Right kidney (tissue), 1 donor: ENCODE results near the gene FAM118B.
"Not testable (repeated sequence)": the region's sequence is repeated elsewhere in the genome, so short reads cannot be mapped to it uniquely, and the experiment has no call there.

Experiments
- DNase-seq: peaks from one replicate; pipeline ENCODE4 v3.0.0-alpha.2; 2016

FAM118B gene

DNA sequence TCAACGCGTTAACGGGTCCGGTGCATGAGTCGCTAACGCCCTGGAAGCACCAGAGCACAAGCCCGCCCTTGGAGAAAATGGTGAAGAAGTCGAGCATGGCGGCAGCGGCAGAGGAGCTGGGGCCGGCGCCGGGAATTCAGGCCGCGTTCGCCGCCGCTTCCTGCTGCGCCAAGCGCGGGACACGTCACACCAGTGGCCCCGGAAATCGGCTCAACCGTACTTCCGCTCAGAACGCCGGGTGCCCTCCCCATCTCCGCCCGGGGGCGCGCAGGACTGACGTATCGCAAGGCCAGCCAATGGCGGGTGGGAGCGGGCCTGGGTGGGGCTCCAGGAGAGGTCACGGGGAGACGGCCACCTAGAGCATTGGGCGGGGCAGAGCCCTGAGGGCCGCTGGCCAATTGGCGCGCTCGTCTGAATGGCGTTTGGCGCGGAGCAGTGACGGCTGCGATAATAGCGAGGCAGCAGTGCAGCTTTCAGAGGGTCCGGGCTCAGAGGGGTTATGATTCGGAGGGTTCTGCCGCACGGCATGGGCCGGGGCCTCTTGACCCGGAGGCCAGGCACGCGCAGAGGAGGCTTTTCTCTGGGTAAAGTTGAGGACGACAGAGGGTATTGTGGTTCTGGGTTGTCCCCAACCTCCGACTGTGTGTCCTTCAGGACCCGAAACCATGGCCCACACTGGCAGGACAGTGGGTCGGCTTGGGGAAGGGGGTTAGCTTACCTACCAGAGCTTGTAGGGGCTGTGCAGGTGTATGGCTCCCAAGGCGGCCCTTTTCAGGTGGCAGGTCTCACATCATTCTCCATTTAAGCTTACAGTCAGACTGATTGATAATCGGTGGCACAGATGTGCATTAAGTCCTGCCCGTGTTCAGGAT, 57.4 kb downstream of the FAM118B start, which contains the start of the genes FOXRED1 and SRPRA:
Gene FOXRED1, plus strand, starts transcription at position 447 of the 872 bp plus-strand sequence. Its CDS starts 53 bp downstream, at position 500.
Gene SRPRA, minus strand, starts transcription at position 188 of the 872 bp plus-strand sequence. Its CDS starts 91 bp downstream, at position 97.
- peak; percentile 88 for DNase-seq

DNA sequence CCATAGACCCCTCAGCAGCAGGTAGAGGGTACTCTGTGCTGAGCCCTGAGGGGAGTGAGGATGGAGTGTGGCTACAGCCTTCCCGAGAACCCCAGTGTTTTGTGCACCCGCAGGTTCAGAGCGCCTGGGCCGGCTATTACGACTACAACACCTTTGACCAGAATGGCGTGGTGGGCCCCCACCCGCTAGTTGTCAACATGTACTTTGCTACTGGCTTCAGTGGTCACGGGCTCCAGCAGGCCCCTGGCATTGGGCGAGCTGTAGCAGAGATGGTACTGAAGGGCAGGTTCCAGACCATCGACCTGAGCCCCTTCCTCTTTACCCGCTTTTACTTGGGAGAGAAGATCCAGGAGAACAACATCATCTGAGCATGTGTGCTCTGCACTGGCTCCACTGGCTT, 65.7 kb downstream of the FAM118B start:
- no peak for DNase-seq

DNA sequence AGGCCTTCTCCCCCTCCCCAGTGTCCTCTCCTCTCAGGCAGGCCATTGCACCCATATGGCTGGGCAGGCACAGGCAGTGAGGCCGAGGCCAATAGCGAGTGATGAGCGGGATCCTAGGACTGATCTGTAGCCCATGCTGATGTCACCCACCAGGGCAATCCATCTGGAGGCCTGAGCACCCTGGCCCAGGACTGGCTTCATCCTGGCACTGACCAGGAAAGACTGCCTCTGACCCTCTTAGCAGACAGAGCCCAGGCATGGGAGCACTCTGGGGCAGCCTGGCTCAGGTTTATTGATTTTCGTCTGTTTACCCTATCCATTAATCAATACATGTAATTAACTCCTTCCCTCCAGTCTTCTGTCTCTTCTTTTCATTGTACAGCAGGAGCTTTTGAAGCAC, 66.2 kb downstream of the FAM118B start:
- no peak for DNase-seq

DNA sequence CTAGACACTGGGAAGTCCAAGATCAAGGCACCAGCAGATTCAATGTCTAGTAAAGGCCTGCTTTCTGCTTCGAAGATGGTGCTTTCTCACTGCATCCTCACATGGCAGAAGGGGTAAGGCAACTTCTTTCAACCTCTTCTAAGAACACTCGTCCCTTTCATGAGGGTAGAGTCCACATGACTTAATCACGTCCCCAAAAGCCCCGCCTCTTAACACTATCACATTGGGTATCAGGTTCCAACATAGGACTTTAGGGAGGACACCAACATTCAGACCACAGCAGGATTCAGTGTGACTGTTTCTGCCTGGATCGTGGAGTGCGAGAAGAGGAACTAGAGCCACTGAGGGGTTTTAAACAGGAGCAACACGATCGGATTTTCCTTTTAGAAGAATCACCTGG, 67.6 kb downstream of the FAM118B start:
- no peak for DNase-seq

DNA sequence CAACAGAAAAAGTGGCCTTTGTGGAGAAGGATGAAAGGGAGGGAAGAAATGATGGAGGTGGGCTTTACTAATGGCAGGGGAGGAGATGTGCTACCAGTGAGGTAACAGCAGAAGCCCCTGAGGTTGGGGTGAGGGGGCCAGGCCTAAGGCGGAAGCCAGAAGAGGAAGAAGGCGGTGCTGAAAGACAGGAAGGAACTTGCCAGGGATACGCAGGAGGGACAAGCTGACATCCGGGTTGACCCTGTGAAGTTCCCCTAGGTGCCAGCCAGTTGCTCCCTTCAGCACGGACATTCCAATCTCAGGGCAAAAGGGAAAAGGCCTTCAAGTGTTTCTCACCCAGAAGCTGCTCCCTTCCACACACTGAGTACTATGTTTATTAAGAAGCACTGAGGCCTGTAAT, 69.0 kb downstream of the FAM118B start:
- no peak for DNase-seq

DNA sequence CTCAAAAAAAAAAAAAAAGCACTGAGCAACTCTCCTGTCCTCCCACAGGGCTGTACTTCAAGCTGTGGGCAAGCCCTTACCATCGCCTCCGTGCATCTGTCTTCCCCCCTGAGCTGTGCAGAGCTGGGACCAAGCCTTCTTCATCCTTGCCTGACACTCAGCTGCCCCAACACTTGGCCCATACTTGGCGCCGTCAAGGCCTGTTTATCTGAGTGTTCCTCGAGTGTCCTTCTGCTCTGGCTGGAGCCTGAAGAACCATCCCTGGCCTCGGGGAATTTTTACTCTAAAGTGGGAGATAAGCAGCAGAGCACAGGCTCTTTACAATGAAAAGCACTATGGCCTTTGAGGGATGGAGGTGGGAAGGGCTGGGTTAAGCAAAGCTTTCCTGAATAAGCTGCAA, 69.7 kb downstream of the FAM118B start:
- no peak for DNase-seq

DNA sequence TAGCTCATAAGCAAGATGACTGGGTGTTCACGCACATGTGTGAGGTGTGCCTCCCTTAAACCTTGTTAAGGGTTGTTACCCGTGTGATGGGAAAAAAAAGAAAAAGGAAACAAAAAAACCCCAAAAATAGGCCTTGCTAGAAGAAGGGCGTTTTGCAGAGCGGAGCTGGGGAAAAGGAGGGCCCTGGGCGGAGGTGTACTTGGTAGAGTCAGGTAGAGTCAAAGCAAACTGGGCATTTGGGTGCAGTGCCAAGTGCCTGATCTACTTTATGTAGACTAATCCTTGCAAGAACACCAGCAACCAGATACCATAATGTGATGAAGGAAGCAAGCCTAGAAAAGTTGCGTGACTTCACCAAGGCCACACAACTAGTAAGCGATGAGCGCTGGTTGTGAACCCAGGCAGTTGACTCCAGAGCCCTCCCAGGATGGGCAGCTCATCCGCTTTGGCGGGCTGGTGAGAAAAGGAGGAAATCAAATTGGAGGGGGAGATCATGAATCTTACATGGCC, 70.1 kb downstream of the FAM118B start:
- DNase-seq, result no peak

DNA sequence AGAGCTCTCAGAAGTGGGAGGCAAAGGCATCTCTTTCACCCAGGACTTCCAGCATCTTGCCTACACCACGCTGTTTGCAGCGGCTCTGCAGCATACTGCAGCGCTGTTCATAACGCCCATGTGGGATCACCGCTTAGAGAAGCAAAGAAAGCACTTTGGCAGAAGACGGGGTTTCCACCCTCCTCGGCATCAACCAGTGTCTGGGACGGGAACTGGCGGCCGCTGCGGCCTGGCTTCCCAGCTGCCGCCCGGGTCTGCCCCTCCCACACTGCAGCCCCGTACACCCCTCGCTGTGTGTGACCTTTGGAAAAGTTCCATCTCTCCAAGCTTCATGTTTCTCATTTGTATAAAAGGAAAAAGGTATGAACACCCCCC, 70.8 kb downstream of the FAM118B start:
- no peak for DNase-seq

DNA sequence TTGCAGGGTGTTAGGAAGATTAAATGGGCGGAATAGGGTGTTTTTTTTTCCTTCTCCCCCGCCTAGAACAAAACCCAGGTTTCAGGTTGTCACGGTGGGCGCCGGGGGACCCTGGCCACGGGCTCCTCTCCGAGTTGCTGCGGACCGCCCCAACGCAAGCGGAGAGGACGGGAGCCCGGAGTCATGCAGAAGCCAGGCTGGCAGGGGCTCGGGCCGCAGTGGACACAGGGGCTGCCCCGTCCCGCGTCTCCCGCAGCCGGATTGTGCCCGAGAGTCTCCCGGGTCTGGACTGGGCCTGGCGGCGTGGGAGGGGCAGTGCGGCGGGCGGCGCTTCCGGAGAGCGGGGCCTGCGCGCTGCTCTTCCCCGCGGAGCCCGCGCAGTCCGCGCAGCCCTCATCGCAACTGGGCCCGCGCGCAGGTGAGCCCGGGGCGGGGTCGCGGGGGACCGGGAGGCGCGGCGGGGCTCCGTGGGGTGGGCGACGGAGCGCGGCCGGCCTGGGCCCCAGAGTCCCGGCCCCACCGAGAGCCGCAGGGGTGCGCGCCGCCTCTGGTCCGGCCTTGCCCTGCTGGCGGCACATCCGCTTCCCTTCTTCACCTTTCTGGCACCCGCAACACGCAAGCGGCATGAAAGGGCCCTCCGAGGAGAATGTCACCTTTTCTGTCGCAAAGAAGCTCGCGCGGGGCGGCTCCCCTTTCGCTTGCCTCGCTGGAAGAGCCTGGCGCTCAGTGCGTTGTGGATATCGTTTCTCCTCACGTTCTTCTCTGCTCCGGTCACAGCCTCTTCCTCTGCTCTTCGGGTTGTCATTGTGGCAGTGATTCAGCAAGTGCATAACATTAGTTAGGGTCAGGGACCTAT, 71.4 kb downstream of the FAM118B start, which contains the start of gene TIRAP:
Gene TIRAP, plus strand, starts transcription at position 358 of the 856 bp plus-strand sequence. CDS start 7,802 bp downstream, outside the sequence.
- peak; percentile 90 for DNase-seq

DNA sequence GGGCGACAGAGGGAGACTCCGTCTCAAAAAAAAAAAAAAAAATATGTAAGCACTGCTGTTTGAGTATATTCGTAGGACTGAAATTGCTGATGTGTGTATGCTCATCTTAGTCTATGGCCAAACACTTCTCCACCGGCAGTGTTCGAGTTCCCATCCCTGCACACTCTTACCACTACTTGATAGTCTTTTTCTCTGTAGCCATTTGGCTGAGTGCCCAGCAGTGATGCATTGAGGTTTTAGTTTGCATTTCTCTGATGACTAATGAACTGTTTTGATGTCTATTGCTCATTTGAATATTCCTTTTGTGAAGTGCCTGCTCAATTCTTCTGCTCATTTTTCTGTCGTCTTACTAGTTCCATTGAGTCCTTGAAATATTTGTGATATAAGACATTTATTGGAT, 73.2 kb downstream of the FAM118B start:
- DNase-seq, result no peak

DNA sequence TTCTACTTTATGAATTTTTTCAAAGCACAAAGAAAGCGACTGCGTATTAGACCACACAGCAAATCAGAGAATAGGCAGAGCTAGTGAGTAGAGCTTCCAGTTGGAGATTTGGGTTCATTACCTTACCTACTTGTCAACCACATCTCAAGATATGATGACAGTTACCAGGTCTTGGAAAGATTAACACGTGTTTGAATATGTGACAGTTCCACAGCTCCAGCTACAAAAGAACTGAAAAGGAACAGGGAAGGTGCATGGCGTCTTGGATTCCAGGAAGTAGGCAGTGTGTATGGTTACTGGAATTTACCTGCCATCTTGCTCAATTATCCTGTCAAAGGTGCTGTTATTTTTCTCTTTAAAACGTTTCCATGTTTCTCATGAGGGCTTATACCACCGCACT, 76.7 kb downstream of the FAM118B start:
- no peak for DNase-seq

DNA sequence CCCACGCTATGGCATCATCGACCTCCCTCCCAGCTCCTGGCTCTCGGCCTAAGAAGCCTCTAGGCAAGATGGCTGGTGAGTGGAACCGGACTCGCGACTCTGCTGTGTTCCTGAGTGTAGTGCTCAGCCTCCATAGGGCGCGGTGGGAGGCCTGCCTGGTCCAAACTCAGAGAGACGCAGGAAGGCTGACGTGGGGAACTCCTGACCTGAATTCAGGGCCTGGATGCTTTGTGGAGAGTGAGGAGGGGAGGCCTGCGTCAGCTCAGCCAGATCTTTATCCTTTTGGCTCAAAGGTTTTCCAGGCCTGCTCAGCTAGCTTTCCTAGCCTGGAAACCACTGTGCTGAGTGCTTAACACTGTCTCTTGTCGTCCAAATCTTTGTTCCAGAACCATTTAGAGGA, 79.3 kb downstream of the FAM118B start:
- DNase-seq, result no peak

DNA sequence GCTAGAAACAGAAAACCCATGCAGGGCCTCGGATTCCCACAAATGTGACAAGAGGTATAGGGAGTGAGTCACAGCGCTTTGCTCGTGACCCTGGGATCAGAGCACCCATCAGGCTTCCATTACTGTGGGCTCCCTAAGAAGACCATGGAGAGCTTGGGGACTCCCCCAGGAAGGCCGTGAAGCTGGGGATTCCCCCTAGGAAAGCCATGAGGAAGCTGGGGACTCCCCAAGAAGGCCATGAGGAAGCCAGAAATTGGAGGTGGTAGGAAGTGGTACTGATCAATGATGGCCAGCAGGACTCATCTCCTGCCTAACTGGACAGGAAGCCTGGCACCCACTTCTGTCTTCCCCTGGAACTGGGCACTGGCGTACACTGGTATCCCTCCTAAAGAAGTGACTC, 82.1 kb downstream of the FAM118B start:
- no peak for DNase-seq

DNA sequence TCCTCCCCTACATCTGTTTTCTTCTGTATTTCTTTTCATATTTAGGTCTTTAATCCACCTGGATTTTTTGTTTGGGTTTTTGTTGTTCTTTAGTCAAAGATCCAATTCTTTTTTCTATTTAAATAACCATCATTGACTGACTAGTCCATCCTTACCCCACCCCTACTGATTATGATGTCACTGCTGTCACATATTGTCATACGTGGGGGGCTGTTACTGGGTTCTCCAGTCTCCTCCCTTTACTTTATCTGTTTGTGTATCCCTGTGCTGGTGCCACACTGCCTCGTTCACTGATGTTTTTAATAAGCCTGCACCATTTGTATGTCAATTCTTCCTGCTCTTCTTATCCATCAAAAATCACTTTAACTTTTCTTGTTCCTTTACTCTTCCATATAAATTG, 85.4 kb downstream of the FAM118B start:
- DNase-seq, result no peak

DNA sequence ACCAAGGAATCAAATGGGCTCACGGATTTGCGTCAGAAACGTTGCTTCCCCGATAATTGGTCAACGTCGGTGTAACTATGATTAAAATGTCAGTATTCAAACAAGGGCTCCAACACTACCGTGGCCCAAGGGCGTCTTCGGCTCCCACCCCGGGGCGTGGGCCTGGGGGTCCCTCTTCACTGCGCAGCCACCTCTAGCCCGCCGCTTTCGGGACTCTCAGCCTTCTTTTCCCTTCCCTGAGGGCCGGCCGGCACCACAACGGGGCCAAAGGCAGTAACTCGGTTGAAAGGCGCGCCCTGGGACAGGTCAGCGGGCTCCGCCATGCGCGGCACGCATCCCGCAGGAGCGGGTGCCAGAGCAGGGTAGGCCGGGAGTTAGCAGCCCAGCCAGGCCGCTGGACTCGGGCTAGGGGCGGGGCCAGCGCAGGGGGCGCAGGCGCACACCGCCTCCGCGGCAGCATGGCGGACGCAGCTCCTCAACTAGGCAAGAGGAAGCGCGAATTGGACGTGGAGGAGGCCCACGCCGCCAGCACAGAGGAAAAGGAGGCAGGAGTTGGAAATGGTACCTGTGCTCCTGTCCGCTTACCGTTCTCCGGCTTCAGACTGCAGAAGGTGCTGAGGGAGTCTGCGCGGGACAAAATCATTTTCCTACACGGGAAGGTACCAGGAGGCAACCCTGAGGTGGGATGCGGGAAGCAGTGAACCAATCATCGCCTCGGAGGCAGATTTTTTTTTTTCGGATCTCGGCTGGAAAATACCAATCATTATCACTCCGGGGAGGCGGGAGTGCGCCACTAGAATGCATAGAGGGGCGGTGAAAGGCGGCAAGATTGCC, 92.3 kb downstream of the FAM118B start, which contains the start of gene DCPS:
Gene DCPS, plus strand, starts transcription at position 438 of the 834 bp plus-strand sequence. Its CDS starts 21 bp downstream, at position 459.
- DNase-seq, result peak; percentile 98

DNA sequence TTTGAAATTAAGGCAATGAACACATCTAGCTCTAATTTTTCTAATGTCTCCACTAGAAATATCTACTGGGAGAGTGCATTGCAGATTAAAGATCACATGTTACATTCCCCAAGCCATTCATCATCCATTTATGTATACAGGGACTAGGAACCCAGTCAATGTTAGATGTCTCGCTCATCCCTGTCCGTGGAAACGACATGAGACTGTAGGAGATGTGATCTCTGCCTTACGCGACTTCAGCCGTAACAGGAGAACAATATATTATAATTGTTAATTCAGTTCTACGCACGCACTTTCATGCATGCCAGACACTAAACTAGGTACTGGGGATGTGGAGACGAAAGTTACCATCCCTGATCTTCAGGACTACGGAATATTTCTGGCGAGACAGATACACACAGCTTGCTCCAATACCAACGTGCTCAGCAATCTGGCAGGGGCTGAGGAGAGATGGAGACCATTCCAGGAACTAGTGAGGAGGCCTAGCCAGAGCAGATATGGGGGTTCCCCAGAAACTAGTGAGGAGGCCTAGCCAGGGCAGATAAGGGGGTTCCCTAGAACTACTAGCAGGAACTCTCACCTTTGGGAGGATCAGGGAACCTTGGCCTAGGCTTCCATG, 93.0 kb downstream of the FAM118B start:
- DNase-seq, result no peak

DNA sequence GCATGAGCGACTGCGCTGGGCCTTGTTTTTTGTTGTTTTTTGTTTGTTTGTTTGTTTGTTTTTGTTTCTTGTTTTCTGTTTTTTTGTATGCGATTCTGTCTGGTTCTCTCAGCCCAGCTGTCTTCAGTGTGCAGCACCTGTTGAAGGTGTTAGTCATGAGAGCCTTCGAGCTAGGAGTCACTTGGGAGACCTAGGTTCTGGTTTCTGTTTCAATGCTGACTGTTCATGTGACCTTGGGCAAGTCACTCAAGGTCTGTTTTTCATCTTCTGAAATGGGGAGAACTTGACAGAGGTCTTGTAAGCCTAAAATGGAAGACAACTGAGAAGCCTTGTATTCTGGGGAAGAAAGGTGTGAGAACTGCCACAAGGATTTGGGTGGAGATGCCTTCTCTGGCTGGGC, 94.1 kb downstream of the FAM118B start:
- DNase-seq, result no peak

DNA sequence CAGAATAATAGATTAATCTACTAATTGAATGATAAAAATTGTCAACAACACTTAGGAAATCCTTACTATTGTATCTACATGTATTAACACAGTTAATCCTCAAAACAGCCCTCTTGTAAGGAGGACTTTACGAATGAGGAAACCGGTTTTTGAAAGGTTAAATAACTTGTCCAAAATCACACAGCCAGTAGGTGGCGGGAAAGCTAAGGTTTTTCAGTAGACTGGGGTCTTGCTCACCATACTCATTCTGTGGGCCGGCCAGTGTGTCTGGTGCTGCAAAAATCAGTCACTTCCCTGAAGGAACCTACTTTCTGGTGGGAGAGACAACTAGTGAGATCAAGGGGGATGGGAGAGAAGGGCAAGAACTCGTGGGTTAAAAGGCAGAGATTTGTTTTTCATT, 96.1 kb downstream of the FAM118B start:
- DNase-seq, result no peak

DNA sequence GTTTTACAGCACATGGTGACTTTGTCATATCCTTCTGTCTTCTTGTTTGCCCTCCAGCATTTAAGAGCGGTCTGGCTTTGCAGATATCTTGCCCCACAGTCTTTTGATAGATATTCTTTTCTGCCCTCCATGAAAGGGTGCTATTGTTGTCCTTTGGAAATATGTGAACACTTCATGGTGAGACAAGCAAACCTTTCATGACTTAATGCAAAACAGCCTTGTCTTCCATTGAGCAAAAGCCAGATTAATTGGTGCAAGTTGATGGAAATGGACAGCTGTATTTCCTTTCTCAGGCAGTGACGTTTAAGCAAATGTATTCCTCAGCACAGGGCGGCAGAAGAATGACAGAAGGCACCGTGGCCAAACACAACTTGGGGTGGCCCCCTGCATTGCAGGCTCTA, 96.7 kb downstream of the FAM118B start:
- no peak for DNase-seq

DNA sequence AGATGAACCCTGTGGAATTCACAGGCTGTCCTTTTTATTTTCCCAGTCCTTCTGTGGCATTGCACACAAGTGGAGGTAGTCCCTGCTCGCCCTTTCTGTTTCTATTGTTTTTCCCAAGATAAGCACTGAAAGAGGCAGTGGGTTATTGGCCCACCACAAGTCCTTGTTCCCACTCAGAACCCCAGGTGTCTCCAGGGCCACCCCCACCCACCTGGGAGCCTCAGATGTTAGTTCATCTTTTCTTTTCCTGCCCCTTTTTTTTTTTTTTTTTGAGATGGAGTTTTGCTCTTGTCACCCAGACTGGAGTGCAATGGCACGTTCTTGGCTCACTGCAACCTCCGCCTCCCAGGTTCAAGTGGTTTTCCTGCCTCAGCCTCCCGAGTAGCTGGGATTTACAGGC, 97.2 kb downstream of the FAM118B start:
- DNase-seq, result not testable (repeated sequence)
